Spinal cord (tissue), 10 donors: ENCODE results near the gene TYSND1. TPM values are rescaled to one million over a fixed set of nuclear protein-coding genes. Genes with fewer than 3 reads are reported as not detected.
A peak's percentile ranks its signal among the peaks of the same experiment; 100 is the strongest.

ENCODE experiments used
- DNase-seq, 6 donors: peaks; one replicate each; pipeline versions ENCODE4 v3.0.0 to v3.0.0-alpha.2; 2013 to 2015; ENCODE audit warnings: low spot score in 6 of 6, low read depth in 4 of 6
- H3K27ac ChIP-seq: one replicate; pipeline ENCODE4 v1.5.1; 2013; ENCODE audit warnings: low read depth, low read length, control low read depth
- H3K27me3 ChIP-seq: one replicate; pipeline ENCODE4 v1.6.1; 2013; ENCODE audit warnings: low read length; ENCODE audit not compliant: control insufficient read depth, insufficient read depth
- H3K36me3 ChIP-seq: one replicate; pipeline ENCODE4 v1.6.1; 2013; ENCODE audit warnings: low read length; ENCODE audit not compliant: control insufficient read depth, insufficient read depth
- H3K4me1 ChIP-seq: one replicate; pipeline ENCODE4 v1.6.1; 2013; ENCODE audit warnings: low read length; ENCODE audit not compliant: control insufficient read depth, insufficient read depth
- H3K4me3 ChIP-seq: one replicate; pipeline ENCODE4 v1.5.1; 2013; ENCODE audit warnings: low read depth, low read length, control low read depth
- H3K9me3 ChIP-seq: one replicate; pipeline ENCODE4 v1.6.1; 2013; ENCODE audit warnings: low read length; ENCODE audit not compliant: control insufficient read depth, insufficient read depth
- WGBS: methylation state at CpG from one replicate; pipeline ENCODE4 v1.1.5; 2013; ENCODE audit warnings: missing lambda C conversion rate; ENCODE audit not compliant: insufficient coverage; 5-methylcytosine and 5-hydroxymethylcytosine counted together
- polyA plus RNA-seq, 2 donors: library from polyadenylated mRNA; unstranded; fragments of 120-200 nt; gene quantifications; one replicate each; pipeline ENCODE4 v1.2.1, GENCODE V29; 2013; ENCODE audit not compliant: insufficient read length in 2 of 2
- total RNA-seq, 2 donors: library from RNA; depleted of rRNA in 1 of 2; stranded (reverse); fragments of 120-200 nt in 1 of 2; fragments of >200 nt in 1 of 2; gene quantifications; one replicate each; pipeline versions ENCODE4 v1.2.3 to v1.2.4, GENCODE V29; 2013 to 2014
- donor health status: healthy.

TYSND1 gene
- total and polyA plus RNA-seq, 4 donors = 6.8 to 13.0 (median 9.2) TPM

GRCh38 chr10:70147259-70147625 is 742 bp upstream of the TYSND1 start:
- H3K4me3 ChIP-seq = peak overlapping the region; percentile 70
- no peaks in the 10 kb centered on the region for H3K9me3 ChIP-seq
- peaks cover 22% of the 10 kb centered on the region for H3K4me1 ChIP-seq
- WGBS = no CpG with 5 or more reads among the region's 2 CpGs
- H3K27ac ChIP-seq = peak overlapping the region; percentile 96
- H3K36me3 ChIP-seq = peaks cover 20% of the 10 kb centered on the region
- no peak for DNase-seq
- H3K27me3 ChIP-seq = no peaks in the 10 kb centered on the region

GRCh38 chr10:70145666-70146488 is 623 bp downstream of the TYSND1 start:
- Histone ChIP-seq H3K36me3 (peaks cover 15% of the 10 kb centered on the region), H3K27ac (peak overlapping the region; percentile 96), H3K4me1 (peaks cover 22% of the 10 kb centered on the region), H3K27me3 (no peaks in the 10 kb centered on the region), H3K9me3 (no peaks in the 10 kb centered on the region), H3K4me3 (peak overlapping the region; percentile 70)
- WGBS = under 1% methylated on average over 98 of the region's 98 CpGs
- peak in 4 of 6 donors; percentile 33 to 87 (median 62) for DNase-seq

GRCh38 chr10:70145166-70145665 is 1.3 kb downstream of the TYSND1 start:
- no peaks in the 10 kb centered on the region for H3K27me3 ChIP-seq
- H3K9me3 ChIP-seq = no peaks in the 10 kb centered on the region
- peak in 1 of 6 donors; percentile 14 for DNase-seq
- 2% methylated on average over 23 of the region's 28 CpGs for WGBS
- peaks cover 15% of the 10 kb centered on the region for H3K36me3 ChIP-seq
- peaks cover 22% of the 10 kb centered on the region for H3K4me1 ChIP-seq
- peak overlapping the region; percentile 96 for H3K27ac ChIP-seq
- peak overlapping the region; percentile 70 for H3K4me3 ChIP-seq

GRCh38 chr10:70144372-70145110 is 2.0 kb downstream of the TYSND1 start:
- H3K36me3 ChIP-seq = peaks cover 21% of the 10 kb centered on the region
- H3K9me3 ChIP-seq = no peaks in the 10 kb centered on the region
- no peaks in the 10 kb centered on the region for H3K27me3 ChIP-seq
- H3K4me1 ChIP-seq = peaks cover 22% of the 10 kb centered on the region
- no peak overlapping the region for H3K4me3 ChIP-seq
- no peak for DNase-seq
- H3K27ac ChIP-seq = no peak overlapping the region
- 80% methylated on average over 14 of the region's 18 CpGs for WGBS

- 93% methylated on average over 4 of the region's 10 CpGs for WGBS
- no peaks in the 10 kb centered on the region for H3K27me3 ChIP-seq
Observed at GRCh38 chr10:70142555-70142954, 3.9 kb downstream of the TYSND1 start.

GRCh38 chr10:70140297-70140696 is 6.2 kb downstream of the TYSND1 start:
- H3K9me3 ChIP-seq = no peaks in the 10 kb centered on the region
- H3K4me1 ChIP-seq = peaks cover 14% of the 10 kb centered on the region
- peaks cover 32% of the 10 kb centered on the region for H3K36me3 ChIP-seq
- no peaks in the 10 kb centered on the region for H3K27me3 ChIP-seq
- no peak overlapping the region for H3K27ac ChIP-seq
- DNase-seq = no peak
- H3K4me3 ChIP-seq = no peak overlapping the region
- WGBS = 78% methylated on average over 4 of the region's 5 CpGs

More at GRCh38 chr10:70142555-70142954, 3.9 kb downstream of the TYSND1 start:
- no peak for DNase-seq
- no peak overlapping the region for H3K4me3 ChIP-seq
- peaks cover 32% of the 10 kb centered on the region for H3K36me3 ChIP-seq
- H3K9me3 ChIP-seq = no peaks in the 10 kb centered on the region
- H3K4me1 ChIP-seq = peaks cover 22% of the 10 kb centered on the region
- no peak overlapping the region for H3K27ac ChIP-seq

GRCh38 chr10:70139997-70140250 is 6.6 kb downstream of the TYSND1 start:
- H3K36me3 ChIP-seq = peaks cover 32% of the 10 kb centered on the region
- H3K27me3 ChIP-seq = no peaks in the 10 kb centered on the region
- peaks cover 10% of the 10 kb centered on the region for H3K4me1 ChIP-seq
- H3K27ac ChIP-seq = no peak overlapping the region
- H3K4me3 ChIP-seq = no peak overlapping the region
- DNase-seq = no peak
- WGBS = 90% methylated on average over 6 of the region's 6 CpGs
- H3K9me3 ChIP-seq = no peaks in the 10 kb centered on the region

- peaks cover 4% of the 10 kb centered on the region for H3K4me1 ChIP-seq
- no peaks in the 10 kb centered on the region for H3K9me3 ChIP-seq
- H3K27ac ChIP-seq = no peak overlapping the region
- WGBS = 87% methylated on average over 11 of the region's 11 CpGs
- no peak overlapping the region for H3K4me3 ChIP-seq
- H3K27me3 ChIP-seq = no peaks in the 10 kb centered on the region
- H3K36me3 ChIP-seq = peaks cover 32% of the 10 kb centered on the region
- no peak for DNase-seq
Observed at GRCh38 chr10:70139151-70139996, 7.1 kb downstream of the TYSND1 start.
